ENCODE measurements around the gene SLC2A9.

Gene SLC2A9

DNA sequence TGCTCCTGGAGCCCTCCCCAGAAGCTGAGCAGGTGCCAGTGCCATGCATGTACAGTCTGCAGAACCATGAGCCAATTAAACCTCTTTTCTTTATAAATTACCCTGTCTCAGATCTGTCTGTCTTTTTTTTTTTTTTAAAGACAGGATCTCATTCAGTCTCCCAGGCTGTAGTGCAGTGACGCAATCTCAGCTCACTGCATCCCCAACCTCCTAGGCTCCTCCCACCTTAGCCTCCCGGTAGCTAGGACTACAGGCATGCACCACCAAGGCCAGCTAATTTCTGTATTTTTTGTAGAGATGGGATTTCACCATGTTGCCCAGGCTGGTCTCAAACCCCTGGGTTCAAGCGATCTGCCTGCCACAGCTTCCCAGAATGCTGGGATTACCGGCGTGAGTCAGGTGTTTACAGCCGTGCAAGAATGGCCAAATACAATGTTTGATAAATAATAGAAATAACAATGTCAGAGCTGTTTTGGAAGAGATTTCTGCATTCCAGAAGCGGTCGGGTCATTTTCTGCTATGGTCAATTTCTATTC lies 68.8 kb downstream of the SLC2A9 start:
- no peak for DNase-seq

DNA sequence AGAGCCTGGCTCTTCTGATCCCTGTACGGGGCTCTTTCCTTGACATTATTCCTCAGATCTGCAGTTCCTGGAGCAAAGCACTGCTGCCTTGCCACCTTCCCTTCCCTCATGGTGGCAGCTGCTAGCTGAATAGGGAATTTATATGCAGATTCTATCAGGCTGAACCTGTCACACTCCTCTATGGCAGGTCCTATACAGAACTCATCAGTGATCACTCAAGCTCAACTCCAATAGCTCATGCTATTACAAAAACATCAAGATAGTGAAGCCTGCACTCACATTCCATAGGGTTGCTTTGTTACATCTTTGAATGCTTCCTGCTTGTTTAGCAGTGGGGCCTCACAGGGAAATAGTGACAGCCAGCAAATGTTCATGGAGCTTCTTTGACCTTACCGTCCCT lies 71.7 kb downstream of the SLC2A9 start:
- no peak for DNase-seq

DNA sequence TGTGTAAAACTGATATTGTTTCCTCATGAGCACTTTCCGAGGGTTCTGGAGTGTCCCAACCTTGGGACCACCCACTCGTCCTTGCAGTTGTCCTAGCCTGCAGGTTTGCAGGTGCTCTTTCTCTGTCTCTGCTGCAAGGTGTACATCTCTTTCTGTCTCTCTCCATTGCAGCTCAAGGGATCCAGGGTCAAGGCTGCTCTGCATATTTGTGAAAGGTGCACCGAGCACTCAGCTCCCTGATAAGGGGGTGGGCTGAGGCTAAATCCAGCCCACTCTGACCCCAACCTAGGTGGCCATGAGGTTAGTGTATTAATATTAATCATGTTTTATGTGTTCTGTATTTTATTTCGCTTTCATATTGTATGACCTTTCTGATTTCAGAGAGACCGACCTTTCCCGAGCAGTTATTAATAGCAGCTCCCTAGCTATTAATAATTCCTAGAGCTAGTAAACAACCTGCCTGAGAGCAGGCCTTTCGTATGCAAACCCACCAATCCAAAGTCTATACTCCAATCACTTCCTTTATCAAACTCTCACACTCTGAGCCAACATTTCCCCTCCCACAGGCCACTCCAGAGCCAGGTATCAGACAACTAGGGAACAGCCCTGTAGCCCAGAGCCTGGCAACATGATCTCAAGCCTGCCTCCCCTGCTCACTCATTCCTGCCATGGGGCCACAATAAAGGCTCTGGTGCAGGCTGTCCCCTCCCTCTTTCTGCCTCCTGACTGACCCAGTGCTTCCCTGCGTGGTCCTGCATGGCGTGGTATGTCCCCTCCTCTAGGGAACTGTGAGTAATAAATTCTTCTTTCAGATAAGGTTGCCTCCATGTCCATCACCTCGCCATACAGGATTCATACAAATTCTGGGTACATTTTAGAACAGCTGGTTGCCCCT lies 73.9 kb downstream of the SLC2A9 start:
- no peak for DNase-seq

DNA sequence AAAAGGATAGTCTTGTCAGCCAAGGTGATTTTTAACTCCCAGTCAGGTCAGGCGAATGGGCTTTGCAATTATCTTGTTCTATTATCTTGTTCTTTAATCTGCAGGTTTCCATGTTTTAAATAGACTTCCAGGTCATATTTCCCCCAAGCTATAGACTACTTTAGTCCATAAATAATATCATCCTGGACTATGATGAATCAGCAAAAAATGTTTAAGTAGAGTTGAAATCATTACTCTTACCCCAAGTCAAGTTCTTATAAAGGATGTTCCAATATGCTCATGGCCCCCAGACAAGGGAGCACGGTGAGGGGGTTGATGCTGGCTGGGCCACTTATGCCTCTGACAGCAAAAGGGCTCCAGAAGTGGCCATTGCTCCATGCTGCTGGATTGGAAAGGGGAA lies 75.1 kb downstream of the SLC2A9 start:
- no peak for DNase-seq

DNA sequence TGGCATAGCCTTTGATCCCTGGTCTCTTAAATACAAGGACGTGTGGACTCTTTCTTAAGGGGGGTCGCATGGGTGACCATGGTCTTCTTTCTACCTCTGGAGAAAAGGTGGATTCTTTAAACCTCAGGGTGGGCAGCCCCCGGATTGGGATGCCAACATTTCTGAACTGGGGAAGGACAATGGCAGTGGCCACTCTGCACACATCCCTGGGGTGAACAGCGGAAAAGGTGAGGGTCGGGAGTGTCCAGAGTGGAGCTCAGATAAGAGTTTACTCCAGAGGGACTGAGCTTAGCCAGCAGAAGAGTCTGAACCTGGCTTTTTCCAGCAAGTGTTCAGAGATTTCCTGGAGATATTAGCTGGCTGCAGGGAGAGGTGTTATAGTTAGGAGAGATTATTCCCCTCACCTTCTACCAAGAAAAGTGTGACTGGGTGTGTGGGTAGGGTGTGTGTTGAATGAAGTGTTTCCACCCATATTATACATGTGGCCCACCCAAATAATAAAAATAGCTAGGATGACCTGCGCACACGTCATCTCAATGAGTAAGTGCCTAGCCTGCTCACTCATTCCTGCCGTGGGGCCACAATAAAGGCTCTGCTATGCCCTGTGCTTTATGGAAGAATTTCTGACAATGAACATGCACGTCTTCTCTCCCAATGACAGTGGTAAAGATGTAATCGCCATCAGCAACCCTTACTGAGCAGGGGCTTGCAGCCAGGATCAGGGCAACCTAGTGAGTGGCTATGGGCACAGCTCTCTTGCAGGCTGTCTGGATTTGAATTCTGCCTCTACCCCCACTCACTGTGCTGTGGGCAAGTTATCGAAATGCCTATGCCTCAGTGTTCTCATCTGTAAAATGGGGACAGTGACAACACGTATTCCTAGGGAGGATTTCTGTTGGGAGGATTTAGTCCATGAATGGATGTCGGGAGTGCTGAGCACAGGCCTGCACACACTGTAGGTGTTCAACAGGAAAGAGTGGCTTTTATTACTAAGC lies 76.6 kb downstream of the SLC2A9 start:
- no peak for DNase-seq

DNA sequence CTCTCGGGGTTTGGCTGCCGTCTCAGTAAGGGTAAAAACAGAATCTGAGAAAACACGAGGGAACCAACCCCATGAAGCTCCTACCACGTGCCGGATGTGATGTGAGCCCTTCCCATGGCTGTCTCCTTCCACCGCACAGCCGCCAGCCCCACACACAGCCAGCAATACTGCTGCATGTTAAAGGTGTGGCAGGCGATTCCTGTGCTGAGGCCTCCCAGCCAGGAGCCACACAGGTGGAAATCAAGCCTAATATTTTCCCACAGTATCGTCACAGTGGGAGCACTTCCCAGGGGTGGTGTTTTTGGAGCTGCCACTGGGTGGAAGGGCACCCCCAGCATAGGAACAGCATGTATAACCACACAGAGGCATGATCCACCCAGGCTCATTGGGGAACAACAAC lies 77.5 kb downstream of the SLC2A9 start:
- DNase-seq, result no peak

DNA sequence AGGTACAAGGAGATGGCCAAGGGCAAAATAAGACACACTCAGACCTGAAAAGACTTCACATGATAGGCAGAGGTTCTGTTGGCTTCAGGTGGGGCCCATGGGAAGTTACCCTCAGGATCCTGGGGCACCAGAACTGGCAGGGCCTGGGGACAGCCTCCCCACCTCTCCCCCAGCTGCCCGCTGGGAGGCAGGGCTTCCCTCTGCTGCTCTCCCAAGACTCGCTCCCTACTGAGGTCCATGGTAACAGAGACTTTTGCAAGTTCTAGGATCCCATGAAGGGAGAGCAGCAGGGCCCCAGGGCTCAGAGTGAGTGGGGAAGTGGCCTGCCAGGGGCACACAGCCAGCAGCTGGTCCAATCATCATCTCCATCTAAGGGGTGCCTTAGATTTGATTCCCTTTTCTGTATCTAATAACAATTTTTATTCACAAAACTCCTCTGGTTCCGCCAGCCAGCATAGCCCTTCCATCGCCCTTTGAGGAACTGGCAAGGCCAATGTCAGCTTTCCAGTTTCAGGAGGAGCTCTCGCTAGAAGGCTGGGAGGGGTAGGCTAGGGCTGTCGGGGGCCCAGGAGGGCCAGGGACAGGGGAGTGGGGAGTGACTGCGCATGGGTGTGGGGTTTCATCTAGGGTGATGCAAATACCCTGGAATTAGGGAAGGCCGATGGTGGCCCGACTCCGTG lies 78.2 kb downstream of the SLC2A9 start:
- no peak for DNase-seq

DNA sequence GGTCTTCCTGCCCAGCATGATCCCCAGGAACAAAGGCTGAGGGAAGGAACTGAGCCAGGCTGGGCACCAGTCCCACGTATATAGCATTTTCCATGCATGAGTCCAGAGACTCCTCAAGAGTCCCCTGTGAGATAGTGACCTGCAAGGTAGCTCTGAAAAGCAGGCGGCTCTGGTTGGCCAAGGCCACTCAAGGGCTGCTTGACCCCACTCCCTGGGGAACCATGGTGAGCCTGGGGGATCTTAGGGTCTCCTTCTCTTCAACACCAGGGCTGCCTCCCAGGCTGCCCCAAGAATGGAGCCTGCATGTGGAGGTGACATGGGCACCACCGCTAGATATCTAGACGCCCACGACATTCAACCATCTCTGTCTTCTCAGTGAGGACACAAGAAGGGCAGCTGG lies 79.2 kb downstream of the SLC2A9 start:
- no peak for DNase-seq

DNA sequence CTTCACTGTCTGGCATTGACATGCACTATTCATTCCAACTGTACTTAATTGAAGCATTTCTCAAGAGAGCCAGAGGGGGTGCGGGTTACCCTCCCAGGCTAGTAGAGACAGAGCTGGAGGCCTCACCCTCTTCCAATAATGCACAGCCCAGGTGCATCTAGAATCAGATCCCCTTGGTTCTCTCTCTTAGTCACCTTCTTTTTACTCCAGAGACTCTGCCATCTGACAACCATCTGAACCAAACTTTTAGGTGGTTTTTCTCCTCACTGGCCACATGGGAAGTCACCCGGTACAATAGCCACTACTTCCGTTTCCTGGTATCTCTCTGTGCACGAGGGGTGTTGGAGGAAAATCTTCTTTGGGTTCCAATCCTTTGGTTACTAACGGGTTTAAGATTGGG lies 81.3 kb downstream of the SLC2A9 start:
- no peak for DNase-seq

DNA sequence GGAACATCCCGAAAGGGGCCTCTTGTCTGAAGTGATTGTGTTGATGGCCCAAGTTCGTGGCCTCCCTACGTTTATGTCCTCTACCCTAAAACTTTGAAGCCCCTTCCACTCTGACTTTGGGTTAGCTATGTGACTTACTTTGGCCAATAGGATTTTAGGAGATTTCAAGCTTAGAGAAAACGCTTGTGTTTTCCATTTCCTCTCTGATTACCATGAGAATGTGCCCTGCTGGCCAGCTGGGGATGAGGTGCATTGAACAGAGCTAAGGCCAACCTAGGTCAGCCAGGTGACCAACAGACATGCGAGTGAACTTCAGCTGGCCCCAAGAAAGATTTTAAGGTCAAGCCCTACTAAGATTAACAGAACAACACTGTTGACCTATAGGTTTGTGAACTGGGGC lies 82.4 kb downstream of the SLC2A9 start:
- no peak for DNase-seq

DNA sequence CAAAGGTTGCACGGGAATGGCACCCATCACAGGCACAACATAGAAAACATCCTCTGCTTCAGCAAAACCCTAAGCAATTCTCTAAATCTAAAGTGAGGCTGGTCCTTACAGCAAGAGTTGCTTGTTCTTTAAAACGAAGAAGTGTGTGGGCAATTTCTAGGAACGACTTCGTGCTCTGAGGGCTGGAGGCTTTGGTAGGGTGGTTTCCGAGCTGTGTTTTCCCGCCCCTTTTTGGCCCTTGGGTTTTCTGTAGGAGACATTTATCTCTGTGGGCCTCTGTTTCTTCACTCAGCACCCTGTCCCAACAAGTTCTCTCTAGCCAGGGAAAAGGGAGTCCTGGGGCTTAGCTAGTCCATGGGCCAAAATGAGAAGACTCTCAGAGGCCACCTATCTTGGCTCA lies 84.2 kb downstream of the SLC2A9 start:
- DNase-seq, result no peak

DNA sequence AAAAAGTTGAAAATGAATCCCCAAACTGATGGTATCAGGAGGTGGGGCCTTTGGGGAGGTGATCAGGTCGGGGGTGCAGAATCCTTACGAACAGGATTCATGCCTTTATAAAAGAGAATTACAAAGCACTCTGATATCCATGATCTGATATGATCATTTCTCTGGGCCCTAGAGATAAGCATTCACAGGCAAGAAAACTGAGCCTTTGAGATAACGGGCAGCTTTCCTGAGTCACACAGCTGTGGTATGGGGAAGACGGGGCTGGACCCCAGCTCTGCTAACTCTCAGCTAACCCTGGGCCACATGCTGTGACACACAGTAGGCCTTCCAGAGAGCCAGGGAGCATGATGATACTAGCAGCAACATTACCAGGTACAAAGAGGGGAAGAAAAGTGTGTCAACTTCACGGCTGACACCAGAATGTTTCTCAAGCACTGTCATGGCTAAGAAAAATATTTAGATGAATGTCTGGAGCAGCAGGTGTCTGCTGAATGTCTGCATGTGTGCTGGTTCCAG lies 85.1 kb downstream of the SLC2A9 start:
- no peak for DNase-seq

DNA sequence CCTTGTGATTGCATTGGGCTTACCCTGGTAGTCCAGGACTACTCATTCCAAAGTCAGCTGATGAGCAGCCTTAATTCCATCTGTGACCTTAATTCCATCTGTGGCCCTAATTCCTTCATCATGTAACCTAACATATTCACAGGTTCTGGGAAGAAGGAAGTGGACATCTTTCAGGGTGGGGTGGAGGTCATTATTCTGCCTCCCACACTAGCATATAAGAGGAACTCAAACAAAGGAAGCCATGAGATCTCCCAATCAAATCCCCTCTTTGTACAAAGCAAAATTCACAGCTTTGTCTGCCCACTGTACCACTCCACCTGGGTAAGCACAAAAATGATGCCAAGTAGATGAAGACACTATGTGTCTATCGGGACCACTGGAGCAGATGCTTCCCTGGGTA lies 87.3 kb downstream of the SLC2A9 start:
- no peak for DNase-seq

DNA sequence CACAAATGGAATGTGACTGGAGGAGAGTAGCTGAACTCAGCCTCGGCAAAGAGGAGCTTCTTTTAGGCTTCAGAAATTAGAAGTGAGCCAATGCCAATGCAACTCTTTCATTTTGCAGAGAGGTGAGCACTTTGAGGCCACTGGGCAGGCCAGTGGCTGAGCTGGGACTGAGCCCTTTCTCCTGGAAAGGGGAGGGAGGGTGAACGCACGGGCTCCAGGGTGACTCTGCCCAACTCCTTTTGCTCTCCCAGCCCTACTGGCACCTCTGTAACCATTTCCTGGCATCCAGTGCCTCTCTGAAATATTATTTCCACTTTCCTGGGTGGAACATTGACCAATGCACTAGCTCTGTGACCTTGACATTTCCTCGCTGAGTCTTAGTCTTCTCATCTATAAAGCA lies 88.1 kb downstream of the SLC2A9 start:
- no peak for DNase-seq

DNA sequence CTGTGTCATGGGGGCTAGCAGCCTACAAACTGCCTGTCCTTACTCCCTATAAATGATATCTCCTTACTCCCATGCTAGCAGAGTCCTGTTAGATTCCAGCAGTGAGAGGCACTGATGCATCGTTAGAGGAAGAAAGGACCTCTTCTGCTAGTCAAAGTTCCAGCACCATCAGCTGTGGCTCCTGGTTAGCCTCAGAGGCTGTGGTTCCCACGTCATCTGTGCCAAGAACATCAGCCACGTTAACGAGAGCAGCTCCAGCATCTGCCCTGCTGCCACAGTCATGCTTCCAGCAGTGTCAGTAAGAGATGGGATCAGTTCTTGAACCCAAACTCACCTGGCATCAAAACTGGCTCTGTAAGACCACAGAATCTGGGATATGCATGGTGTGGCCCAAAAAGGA lies 88.5 kb downstream of the SLC2A9 start:
- no peak for DNase-seq

DNA sequence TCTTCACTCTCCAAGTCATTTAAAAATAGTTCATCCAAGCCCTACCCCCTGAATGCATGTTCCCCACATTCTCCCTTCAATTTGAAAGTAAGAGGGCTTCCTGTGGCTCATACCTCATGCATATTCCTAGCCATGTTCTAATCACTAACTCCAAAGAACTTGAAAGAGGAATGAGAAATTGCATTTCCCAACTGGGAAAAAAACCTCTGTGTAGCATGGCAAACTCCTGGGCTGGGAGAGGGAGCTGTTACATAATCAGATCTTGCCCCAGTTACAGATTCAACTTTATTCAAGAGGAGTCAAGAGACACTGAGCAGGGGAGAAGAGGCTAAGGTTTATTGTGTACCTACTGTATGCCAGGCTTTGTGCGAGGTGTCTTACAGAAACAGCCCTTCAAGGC lies 90.2 kb downstream of the SLC2A9 start:
- no peak for DNase-seq

DNA sequence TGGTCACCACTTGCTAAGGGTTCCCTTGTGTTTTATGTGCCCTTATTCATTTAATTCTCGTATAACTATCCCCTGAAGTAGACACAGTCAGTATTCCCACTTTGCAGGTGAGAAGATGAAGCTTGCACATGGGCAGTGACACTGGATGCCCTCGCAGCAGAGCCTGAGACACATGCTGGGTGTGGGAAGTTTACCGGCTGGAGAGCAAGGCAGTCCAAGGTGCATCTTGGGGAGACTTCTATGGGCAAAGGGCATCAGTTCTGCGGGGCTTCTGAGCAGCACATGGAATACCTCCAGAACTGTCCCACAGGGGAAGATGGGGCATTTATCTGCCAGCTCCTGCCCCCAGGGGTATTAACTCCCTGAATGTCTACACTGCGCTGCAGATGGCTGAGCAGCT lies 92.2 kb downstream of the SLC2A9 start:
- DNase-seq, result no peak

DNA sequence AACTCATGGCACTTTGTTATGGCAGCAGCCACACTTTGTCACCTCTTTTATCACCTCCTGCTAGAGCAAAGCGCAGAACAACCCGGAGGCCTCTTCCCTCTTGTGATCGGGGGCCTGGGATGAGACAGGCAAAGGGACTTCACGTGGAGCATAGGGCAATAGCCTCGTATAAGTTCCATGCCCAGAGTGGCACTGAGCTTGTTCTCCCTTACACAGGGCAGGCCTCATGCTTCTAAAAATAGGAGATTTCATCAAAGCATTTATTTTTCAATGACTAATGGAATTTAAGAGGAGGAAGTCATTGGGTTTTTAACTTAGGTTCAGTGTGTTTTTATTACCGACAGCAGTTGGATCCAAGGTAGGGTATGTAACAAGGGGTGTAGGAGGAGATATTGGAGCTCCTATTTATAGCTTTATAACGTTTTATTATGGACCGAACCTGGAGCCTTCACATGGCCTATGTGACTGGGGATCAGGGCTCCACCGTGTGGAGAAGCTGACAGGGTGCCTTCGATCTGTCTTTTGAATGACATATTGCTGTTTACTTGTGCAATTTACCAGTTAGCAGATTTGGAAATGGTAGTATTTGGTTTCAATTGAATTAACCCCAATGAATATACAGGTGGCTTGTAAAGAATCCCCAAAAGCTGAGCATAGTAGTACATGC lies 93.8 kb downstream of the SLC2A9 start:
- no peak for DNase-seq

DNA sequence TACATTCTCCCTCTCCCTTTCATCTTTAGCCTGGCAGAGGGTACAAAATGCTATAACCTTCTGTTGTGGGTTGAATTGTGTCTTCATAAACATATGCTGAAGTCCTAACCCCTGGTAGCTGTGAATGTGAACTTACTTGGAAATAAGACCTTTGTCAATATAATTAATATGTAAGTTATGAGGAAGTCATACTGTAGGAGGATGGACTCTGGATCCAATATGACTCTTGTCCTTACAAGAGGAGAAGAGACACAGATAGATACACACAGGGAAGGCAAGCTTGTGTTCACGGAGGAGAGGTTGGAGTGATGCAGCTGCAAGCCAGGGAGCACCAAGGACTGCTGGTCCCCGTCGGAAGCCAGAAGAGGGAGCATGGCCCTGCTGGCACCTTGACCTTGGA lies 94.7 kb downstream of the SLC2A9 start:
- DNase-seq, result no peak

DNA sequence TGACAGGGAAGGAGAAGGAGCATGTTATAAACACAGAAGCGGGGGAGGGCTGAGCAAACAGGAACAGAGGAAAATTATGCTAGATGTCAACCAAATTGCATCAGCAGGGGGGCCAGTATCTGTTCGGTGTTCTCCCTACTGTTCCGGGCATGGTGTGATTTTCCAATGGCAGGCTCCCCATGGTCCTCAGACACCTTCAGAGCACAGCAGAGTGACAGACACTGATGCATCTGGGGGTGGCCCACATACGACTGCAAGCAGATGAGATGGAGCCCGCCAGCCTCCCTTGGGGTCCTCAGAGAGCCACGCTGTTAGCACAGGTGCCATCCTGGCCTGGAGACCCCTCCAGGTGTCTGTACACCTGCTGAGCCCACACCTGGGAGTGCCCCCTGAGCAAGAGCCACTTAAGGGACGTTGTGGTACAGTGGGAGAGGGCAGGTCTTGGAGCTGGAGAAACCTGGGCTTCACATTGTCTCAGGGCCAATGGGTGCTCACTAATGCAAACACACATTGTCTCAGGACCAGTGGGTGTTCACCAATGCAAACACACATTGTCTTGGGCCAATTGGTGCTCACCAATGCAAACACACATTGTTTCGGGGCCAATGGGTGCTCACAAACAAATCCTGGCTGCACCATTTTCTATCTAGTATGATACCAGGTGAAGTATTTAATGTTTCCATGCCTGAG lies 95.4 kb downstream of the SLC2A9 start:
- DNase-seq, result peak; percentile 25

DNA sequence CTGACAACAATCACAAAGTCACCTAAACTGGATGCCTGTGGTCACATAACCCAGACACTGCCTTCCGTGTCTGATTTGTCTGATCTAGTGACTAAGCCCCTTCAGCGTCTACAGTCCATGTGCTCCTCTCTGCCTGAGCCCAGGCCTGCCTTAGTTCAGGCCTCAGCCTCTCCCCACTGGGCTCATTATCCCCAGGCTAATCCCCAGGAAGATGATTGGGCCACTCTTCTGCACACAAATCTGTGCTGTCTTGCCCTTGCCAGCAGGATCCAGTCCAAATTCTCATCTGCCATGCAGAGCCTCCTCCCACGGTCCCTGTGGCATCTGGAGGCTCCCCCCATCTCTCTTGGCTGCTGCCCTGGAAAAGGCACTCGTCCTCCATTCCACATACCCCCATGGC lies 96.5 kb downstream of the SLC2A9 start:
- no peak for DNase-seq
